ENCODE measurements around the gene TTLL12.

- TF ChIP-seq POLR2A (IDR thresholded peaks at IDR 0.05; ENCODE audit: low read depth, low read length) = no peak
- no peak for TF ChIP-seq POLR2AphosphoS5 (IDR thresholded peaks at IDR 0.05; ENCODE audit: low read depth, low read length)
These were observed 7.1 kb downstream of the TTLL12 start for GRCh38 chr22:43179911-43180195.

All from GM12891 (cell line).